Glutamatergic neuron (in vitro differentiated cells): Measurements from ENCODE around the gene FARS2. TPM values are rescaled to one million over a fixed set of nuclear protein-coding genes. Genes with fewer than 3 reads are reported as not detected.

ENCODE experiments used
- DNase-seq: peaks from one replicate; pipeline ENCODE4 v3.0.0; 2022
- H3K27ac Mint-ChIP-seq: one replicate; pipeline ENCODE4 v1.8.0; 2020; ENCODE audit warnings: mild to moderate bottlenecking, mixed read lengths, inconsistent platforms; ENCODE audit not compliant: unreplicated experiment
- H3K27me3 Mint-ChIP-seq: one replicate; pipeline ENCODE4 v1.8.0; 2020; ENCODE audit warnings: mild to moderate bottlenecking, moderate library complexity, mixed read lengths, inconsistent platforms; ENCODE audit not compliant: unreplicated experiment
- H3K36me3 Mint-ChIP-seq: one replicate; pipeline ENCODE4 v1.8.0; 2020; ENCODE audit warnings: mild to moderate bottlenecking, mixed read lengths, inconsistent platforms; ENCODE audit not compliant: unreplicated experiment
- H3K4me1 Mint-ChIP-seq: one replicate; pipeline ENCODE4 v1.8.0; 2020; ENCODE audit warnings: mild to moderate bottlenecking, low read depth, mixed read lengths, inconsistent platforms; ENCODE audit not compliant: unreplicated experiment
- H3K4me3 Mint-ChIP-seq: one replicate; pipeline ENCODE4 v1.8.0; 2020; ENCODE audit warnings: mild to moderate bottlenecking, mixed read lengths, inconsistent platforms; ENCODE audit not compliant: unreplicated experiment
- H3K9me3 Mint-ChIP-seq: one replicate; pipeline ENCODE4 v1.8.0; 2020; ENCODE audit warnings: mild to moderate bottlenecking, moderate library complexity, mixed read lengths, inconsistent platforms; ENCODE audit not compliant: unreplicated experiment
- total RNA-seq: library from RNA; stranded (reverse); fragmentation: NEBNext Ultra II Directional; extraction: Animal tissue kit (Norgen Biotek cat#: 25700); gene quantifications from one replicate; pipeline ENCODE4 v1.2.1, GENCODE V29; 2021; ENCODE audit not compliant: unreplicated experiment
- TF ChIP-seq, protein P1 (sequence below): fragments of 200-600 bp; sonication (generic); IDR thresholded peaks from one replicate; pipeline ENCODE4 v1.5.0; 2021; ENCODE audit not compliant: partially characterized antibody, unreplicated experiment

FARS2 gene
- total RNA-seq, 1 donor from 2014 or later = 14.2 TPM

GRCh38 chr6:5778317-5778857 is 517.1 kb downstream of the FARS2 start:
- TF ChIP-seq, protein P1, sequence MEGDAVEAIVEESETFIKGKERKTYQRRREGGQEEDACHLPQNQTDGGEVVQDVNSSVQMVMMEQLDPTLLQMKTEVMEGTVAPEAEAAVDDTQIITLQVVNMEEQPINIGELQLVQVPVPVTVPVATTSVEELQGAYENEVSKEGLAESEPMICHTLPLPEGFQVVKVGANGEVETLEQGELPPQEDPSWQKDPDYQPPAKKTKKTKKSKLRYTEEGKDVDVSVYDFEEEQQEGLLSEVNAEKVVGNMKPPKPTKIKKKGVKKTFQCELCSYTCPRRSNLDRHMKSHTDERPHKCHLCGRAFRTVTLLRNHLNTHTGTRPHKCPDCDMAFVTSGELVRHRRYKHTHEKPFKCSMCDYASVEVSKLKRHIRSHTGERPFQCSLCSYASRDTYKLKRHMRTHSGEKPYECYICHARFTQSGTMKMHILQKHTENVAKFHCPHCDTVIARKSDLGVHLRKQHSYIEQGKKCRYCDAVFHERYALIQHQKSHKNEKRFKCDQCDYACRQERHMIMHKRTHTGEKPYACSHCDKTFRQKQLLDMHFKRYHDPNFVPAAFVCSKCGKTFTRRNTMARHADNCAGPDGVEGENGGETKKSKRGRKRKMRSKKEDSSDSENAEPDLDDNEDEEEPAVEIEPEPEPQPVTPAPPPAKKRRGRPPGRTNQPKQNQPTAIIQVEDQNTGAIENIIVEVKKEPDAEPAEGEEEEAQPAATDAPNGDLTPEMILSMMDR = no peak
- peaks cover 14% of the 10 kb centered on the region for H3K27me3 Mint-ChIP-seq
- peaks cover 13% of the 10 kb centered on the region for H3K9me3 Mint-ChIP-seq
- H3K27ac Mint-ChIP-seq = peak overlapping the region; percentile 13
- peaks cover 38% of the 10 kb centered on the region for H3K4me1 Mint-ChIP-seq
- DNase-seq = no peak
- H3K36me3 Mint-ChIP-seq = peaks cover 4% of the 10 kb centered on the region
- peak overlapping the region; percentile 19 for H3K4me3 Mint-ChIP-seq

DNA sequence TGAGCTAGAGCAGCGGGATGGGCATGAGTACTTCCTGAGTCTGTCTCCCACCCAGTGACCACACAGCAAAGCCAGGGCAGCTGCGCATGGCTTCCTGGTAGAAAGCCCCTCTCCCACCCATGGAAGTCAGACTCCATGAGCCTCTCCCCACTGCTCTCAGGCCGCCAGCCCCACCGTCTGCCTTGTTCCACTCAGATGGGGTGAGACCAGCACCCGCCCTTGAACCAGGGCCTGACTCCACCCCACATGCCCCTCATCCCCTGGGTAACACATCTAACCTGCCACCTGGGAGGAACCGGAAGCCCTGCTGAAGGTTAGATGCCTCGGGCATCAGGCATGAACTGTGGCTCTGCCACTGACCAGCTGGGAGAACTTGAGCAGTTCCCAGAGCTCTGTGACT is 517.6 kb downstream of the FARS2 start:
- peaks cover 15% of the 10 kb centered on the region for H3K9me3 Mint-ChIP-seq
- H3K27me3 Mint-ChIP-seq = peaks cover 14% of the 10 kb centered on the region
- peaks cover 4% of the 10 kb centered on the region for H3K36me3 Mint-ChIP-seq
- H3K27ac Mint-ChIP-seq = no peak overlapping the region
- TF ChIP-seq, protein P1 = no peak
- DNase-seq = no peak
- H3K4me3 Mint-ChIP-seq = no peak overlapping the region
- H3K4me1 Mint-ChIP-seq = peaks cover 38% of the 10 kb centered on the region

DNA sequence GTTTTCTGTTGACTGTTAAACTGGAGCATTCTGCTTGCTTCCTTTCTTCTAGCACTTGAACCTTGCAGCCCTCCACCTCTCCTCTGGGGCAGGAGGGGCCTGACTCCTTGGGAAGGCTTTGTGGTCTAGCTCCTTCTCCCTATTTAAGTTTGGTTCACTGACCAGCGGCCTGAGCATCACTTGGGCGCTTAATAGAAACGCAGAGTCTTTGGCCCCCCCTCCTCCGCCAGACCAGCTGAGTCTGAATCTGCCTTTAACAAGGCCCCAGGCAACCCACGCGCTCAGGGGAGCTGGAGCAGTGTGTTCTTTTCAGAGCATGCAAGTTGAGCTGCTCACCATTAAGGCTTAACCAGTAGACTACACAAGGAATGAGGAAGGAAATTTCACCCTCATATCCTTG is 519.7 kb downstream of the FARS2 start:
- no peaks in the 10 kb centered on the region for H3K36me3 Mint-ChIP-seq
- peak overlapping the region; percentile 73 for H3K27ac Mint-ChIP-seq
- TF ChIP-seq, protein P1 = no peak
- H3K9me3 Mint-ChIP-seq = peaks cover 19% of the 10 kb centered on the region
- no peak for DNase-seq
- H3K4me1 Mint-ChIP-seq = peaks cover 44% of the 10 kb centered on the region
- H3K4me3 Mint-ChIP-seq = no peak overlapping the region
- H3K27me3 Mint-ChIP-seq = peaks cover 9% of the 10 kb centered on the region

DNA sequence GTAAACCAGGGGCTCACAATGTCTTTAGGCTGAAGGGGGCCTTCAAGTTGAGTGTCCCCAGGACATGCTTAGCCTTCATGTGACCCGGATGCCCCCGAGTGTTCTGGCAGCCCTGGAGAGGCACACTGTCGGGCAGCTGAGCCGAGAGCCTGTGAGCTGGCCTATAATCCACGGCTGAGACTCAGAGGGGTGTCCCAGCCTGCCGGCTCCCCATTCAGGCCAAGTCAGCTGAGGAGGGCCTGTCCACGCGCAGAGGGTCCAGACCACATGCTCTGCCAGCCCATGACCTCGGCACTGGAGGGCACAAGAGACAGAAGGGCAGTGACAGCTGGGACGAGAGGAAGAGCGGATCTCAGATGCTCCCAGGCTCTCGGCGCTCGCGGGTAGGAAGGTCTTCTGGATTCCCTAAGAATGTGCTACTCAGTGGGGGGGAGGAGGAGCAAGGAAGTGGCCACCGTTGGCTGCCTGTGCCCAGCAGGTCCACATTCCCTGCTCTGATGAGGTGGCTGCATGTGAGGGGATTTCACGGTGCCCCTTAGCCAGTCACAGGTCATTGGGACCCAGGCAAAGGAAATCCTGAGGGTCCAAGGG is 520.7 kb downstream of the FARS2 start:
- H3K36me3 Mint-ChIP-seq = no peaks in the 10 kb centered on the region
- H3K4me1 Mint-ChIP-seq = peaks cover 44% of the 10 kb centered on the region
- DNase-seq = no peak
- TF ChIP-seq, protein P1 = no peak
- H3K27me3 Mint-ChIP-seq = peaks cover 7% of the 10 kb centered on the region
- no peak overlapping the region for H3K27ac Mint-ChIP-seq
- H3K9me3 Mint-ChIP-seq = peaks cover 13% of the 10 kb centered on the region
- no peak overlapping the region for H3K4me3 Mint-ChIP-seq

- no peak for DNase-seq
- peaks cover 7% of the 10 kb centered on the region for H3K27me3 Mint-ChIP-seq
- no peak overlapping the region for H3K4me3 Mint-ChIP-seq
- peaks cover 13% of the 10 kb centered on the region for H3K9me3 Mint-ChIP-seq
- no peak overlapping the region for H3K27ac Mint-ChIP-seq
- peaks cover 43% of the 10 kb centered on the region for H3K4me1 Mint-ChIP-seq
- no peaks in the 10 kb centered on the region for H3K36me3 Mint-ChIP-seq
- TF ChIP-seq, protein P1 = no peak
Measured at GRCh38 chr6:5782783-5783547, 521.7 kb downstream of the FARS2 start.
